Calu3 (cell line): ENCODE results near the gene RANBP17. TPM values are rescaled to one million over a fixed set of nuclear protein-coding genes. Genes with fewer than 3 reads are reported as not detected.
A peak's percentile ranks its signal among the peaks of the same experiment; 100 is the strongest.

Experiments used
- BruUV-seq: library from RNA; stranded (reverse); fragments of 400-500 nt; replicated peaks from 2 replicates; lab custom pipeline; 2021; lab: Mats Ljungman, UMichigan
- CTCF ChIA-PET: fragments of 300-600 bp; sonication (Branson Sonifier 250); formaldehyde crosslinking; loops from one replicate; lab custom pipeline; 2022; ENCODE audit warnings: antibody characterized with exemption; lab: Charles Lee
- DNase-seq: peaks from one replicate; pipeline ENCODE4 v3.0.0; 2022
- H3K27ac Mint-ChIP-seq: one replicate; pipeline ENCODE4 v1.8.0; 2022; ENCODE audit warnings: mixed read lengths; ENCODE audit not compliant: unreplicated experiment
- H3K27me3 Mint-ChIP-seq: one replicate; pipeline ENCODE4 v1.8.0; 2022; ENCODE audit warnings: mixed read lengths; ENCODE audit not compliant: unreplicated experiment
- H3K36me3 Mint-ChIP-seq: one replicate; pipeline ENCODE4 v1.8.0; 2022; ENCODE audit warnings: mild to moderate bottlenecking, moderate library complexity, mixed read lengths; ENCODE audit not compliant: insufficient read depth, unreplicated experiment
- H3K4me1 Mint-ChIP-seq: one replicate; pipeline ENCODE4 v1.8.0; 2022; ENCODE audit warnings: mild to moderate bottlenecking, low read depth, mixed read lengths; ENCODE audit not compliant: unreplicated experiment
- H3K4me3 Mint-ChIP-seq: one replicate; pipeline ENCODE4 v1.8.0; 2022; ENCODE audit warnings: mild to moderate bottlenecking, low read depth, moderate library complexity, mixed read lengths; ENCODE audit not compliant: unreplicated experiment
- H3K9me3 Mint-ChIP-seq: one replicate; pipeline ENCODE4 v1.8.0; 2022; ENCODE audit warnings: low read depth, mixed read lengths; ENCODE audit not compliant: unreplicated experiment
- intact Hi-C: fragments of 100-400 bp; cut with micrococcal nuclease; formaldehyde crosslinking; loops from one replicate; pipeline ENCODE4 v1.10.0; 2022; ENCODE audit not compliant: unreplicated experiment
- total RNA-seq: library from RNA; stranded (reverse); gene quantifications from 2 replicates; pipeline ENCODE4 v1.2.3, GENCODE V29; 2022
- TF ChIP-seq, protein P1 (sequence below): fragments of 200-600 bp; IDR thresholded peaks from one replicate; pipeline ENCODE4 v1.8.0; 2022; ENCODE audit warnings: antibody characterized with exemption; ENCODE audit not compliant: unreplicated experiment

RANBP17 gene
- total RNA-seq, 1 experiment from 2014 or later = 117 TPM

DNA sequence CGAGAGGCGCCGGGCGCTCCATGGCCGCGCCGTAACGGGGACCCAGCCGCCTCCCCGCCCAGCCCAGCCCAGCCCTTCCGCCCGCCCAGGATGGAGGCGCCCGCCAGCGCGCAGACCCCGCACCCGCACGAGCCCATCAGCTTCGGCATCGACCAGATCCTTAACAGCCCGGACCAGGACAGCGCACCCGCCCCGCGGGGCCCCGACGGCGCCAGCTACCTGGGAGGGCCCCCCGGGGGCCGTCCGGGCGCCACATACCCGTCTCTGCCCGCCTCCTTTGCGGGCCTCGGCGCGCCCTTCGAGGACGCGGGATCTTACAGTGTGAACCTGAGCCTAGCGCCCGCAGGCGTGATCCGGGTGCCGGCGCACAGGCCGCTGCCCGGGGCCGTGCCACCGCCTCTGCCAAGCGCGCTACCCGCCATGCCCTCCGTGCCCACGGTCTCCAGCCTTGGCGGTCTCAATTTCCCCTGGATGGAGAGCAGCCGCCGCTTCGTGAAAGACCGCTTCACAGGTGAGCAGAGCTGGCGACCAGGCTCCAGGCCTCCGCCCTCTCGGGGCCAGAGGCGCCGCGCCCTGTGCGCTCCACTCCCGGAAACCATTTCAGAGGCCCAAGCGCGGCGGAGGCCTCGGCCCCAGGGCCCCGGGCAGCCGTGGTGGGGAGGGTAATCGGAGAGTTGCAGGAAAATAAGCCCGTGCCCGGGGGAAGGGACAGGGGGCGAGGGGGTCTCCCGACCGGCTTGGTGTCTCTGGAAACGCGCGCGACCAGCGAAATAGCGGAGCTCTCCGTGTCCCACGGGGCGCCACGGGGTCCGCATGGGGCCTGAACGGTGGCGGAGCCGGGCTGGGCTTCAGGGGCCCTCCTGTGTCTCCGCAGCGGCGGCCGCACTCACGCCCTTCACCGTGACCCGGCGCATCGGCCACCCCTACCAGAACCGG lies 447.7 kb downstream of the RANBP17 start:
- CTCF ChIA-PET = interaction anchor here (0.6 to 1.5 kb wide), 8 partner anchors 9 to 1088 kb away, joined by 3 to 4 read pairs (median 3); no protein-coding TSS in a partner anchor
- peak; percentile 50 for DNase-seq
- intact Hi-C loops = no loop called here
- H3K27me3 Mint-ChIP-seq = peaks cover 16% of the 10 kb centered on the region
- no TSS peak for BruUV-seq
- TF ChIP-seq, protein P1, sequence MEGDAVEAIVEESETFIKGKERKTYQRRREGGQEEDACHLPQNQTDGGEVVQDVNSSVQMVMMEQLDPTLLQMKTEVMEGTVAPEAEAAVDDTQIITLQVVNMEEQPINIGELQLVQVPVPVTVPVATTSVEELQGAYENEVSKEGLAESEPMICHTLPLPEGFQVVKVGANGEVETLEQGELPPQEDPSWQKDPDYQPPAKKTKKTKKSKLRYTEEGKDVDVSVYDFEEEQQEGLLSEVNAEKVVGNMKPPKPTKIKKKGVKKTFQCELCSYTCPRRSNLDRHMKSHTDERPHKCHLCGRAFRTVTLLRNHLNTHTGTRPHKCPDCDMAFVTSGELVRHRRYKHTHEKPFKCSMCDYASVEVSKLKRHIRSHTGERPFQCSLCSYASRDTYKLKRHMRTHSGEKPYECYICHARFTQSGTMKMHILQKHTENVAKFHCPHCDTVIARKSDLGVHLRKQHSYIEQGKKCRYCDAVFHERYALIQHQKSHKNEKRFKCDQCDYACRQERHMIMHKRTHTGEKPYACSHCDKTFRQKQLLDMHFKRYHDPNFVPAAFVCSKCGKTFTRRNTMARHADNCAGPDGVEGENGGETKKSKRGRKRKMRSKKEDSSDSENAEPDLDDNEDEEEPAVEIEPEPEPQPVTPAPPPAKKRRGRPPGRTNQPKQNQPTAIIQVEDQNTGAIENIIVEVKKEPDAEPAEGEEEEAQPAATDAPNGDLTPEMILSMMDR = no peak
- H3K36me3 Mint-ChIP-seq = peaks cover 36% of the 10 kb centered on the region
- peak overlapping the region; percentile 50 for H3K27ac Mint-ChIP-seq
- H3K4me1 Mint-ChIP-seq = peaks cover 7% of the 10 kb centered on the region
- no peaks in the 10 kb centered on the region for H3K9me3 Mint-ChIP-seq
- peak overlapping the region; percentile 95 for H3K4me3 Mint-ChIP-seq

DNA sequence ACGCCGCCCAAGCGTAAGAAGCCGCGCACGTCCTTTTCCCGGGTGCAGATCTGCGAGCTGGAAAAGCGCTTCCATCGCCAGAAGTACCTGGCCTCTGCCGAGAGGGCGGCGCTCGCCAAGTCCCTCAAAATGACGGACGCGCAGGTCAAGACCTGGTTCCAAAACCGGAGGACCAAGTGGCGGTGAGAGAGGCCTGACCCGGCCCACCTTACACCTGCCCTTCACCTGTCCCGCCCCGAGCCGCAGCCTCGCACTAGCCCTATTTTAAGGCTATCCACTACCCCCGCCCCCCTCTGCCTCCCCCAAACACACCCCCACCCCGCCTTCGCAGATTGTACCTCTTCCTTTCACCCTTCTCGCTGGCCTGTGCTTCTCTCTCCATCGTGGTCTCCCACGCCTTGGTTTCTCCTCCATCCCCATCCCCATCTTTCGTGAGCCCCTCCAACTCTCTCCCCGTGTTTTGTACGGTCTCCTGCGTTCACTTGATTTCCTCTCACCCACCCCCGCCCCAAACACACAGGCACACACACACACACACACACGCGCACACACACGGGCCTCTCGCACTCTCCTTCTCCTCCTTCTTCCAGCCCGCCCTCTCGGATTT lies 448.5 kb downstream of the RANBP17 start:
- CTCF ChIA-PET = interaction anchor here (0.6 to 1.2 kb wide), 4 partner anchors 8 to 22 kb away, joined by 3 read pairs; no protein-coding TSS in a partner anchor
- DNase-seq = peak; percentile 74
- Mint-ChIP-seq H3K9me3 (no peaks in the 10 kb centered on the region), H3K4me1 (peaks cover 7% of the 10 kb centered on the region), H3K4me3 (peak overlapping the region; percentile 95), H3K27ac (peak overlapping the region; percentile 35), H3K27me3 (peaks cover 16% of the 10 kb centered on the region), H3K36me3 (peaks cover 36% of the 10 kb centered on the region)
- no TSS peak for BruUV-seq
- intact Hi-C loops = no loop called here
- TF ChIP-seq, protein P1 = peak; percentile 85

DNA sequence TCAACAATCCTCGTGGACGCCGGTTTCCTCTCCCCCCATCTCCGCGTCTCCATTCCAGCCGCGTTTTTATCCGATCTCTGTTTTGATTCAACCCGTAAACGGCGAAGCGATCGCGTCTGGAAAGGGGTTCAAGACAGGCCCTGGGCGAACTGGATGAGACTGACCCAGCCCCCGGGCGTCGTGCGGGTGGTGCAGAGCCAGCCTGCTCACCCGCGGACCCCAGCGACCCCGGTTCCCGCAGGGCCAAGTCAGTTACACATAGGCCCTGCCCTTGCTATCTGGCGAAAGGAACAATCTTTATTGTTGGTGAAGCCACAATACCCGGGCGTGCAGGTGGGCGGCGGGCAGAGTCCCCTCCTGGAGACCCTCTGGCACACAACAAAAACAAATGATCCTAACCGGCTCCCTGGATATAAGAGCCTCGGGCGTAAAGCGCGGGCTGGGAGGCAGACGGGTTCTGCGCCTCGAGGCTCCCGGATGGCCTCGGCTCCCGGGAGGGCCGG lies 449.1 kb downstream of the RANBP17 start:
- peaks cover 7% of the 10 kb centered on the region for H3K4me1 Mint-ChIP-seq
- H3K27ac Mint-ChIP-seq = no peak overlapping the region
- CTCF ChIA-PET = no interaction called here
- intact Hi-C loops = no loop called here
- no peak for DNase-seq
- TF ChIP-seq, protein P1 = no peak
- no peaks in the 10 kb centered on the region for H3K9me3 Mint-ChIP-seq
- H3K27me3 Mint-ChIP-seq = peaks cover 16% of the 10 kb centered on the region
- BruUV-seq = TSS peak; percentile 39
- peak overlapping the region; percentile 95 for H3K4me3 Mint-ChIP-seq
- peaks cover 36% of the 10 kb centered on the region for H3K36me3 Mint-ChIP-seq

DNA sequence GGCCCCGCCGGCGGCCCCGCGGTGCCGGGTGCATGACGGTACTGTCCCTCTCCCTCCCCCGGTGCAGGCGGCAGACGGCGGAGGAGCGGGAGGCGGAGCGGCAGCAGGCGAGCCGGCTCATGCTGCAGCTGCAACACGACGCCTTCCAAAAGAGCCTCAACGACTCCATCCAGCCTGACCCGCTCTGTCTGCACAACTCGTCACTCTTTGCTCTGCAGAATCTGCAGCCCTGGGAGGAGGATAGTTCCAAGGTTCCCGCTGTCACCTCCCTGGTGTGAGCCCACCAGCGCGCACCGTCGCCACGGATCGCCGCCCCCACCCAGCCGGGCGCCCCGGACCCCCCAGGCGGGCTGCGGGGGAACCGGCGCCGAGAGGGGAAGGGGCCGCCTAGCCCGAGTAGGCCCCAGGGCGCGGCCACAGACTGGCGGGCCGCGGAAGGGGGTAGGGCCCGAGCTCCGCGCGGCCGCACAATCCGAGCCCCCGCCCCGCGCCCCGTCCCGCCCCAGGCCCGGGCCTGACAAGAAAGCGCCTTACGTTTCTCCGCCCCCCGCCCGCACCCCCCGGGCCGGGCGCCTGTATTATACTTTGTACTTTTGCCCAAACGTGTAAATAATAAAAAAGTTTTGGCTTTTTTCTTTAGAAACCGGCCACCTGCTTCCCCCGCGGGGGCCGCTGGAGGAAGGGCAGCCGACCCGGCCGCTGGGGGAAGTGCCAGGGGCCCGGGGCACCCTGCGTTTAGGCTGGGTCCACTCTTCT lies 449.7 kb downstream of the RANBP17 start:
- Mint-ChIP-seq H3K27ac (no peak overlapping the region), H3K4me1 (peaks cover 7% of the 10 kb centered on the region), H3K36me3 (peaks cover 36% of the 10 kb centered on the region), H3K4me3 (peak overlapping the region; percentile 11), H3K9me3 (no peaks in the 10 kb centered on the region), H3K27me3 (peaks cover 16% of the 10 kb centered on the region)
- TF ChIP-seq, protein P1 = no peak
- no TSS peak for BruUV-seq
- intact Hi-C loops = no loop called here
- CTCF ChIA-PET = no interaction called here
- no peak for DNase-seq
